Hematopoietic multipotent progenitor cell (in vitro differentiated cells): ENCODE measurements around the gene SMPX. TPM values are rescaled to one million over a fixed set of nuclear protein-coding genes. Genes with fewer than 3 reads are reported as not detected.

Experiments
- DNase-seq, 3 donors: peaks; one replicate each; pipeline ENCODE4 v3.0.0-alpha.2; 2011 to 2015; ENCODE audit warnings: low read depth in 2 of 3, low spot score in 2 of 3
- total RNA-seq: library from RNA; depleted of rRNA; stranded (reverse); fragments of >200 nt; gene quantifications from one replicate; pipeline ENCODE4 v1.2.3, GENCODE V29; 2012

Gene SMPX
- total RNA-seq, 1 donor = not detected

GRCh38 chrX:21715825-21716224 lies 42.1 kb downstream of the SMPX start:
- DNase-seq = no peak

GRCh38 chrX:21715337-21715736 lies 42.6 kb downstream of the SMPX start:
- no peak for DNase-seq

- no peak for DNase-seq
Measured at GRCh38 chrX:21711848-21712197, 46.1 kb downstream of the SMPX start.

GRCh38 chrX:21711129-21711847 lies 46.6 kb downstream of the SMPX start:
- no peak for DNase-seq

GRCh38 chrX:21708116-21708515 lies 49.8 kb downstream of the SMPX start:
- DNase-seq = no peak

- DNase-seq = no peak
Measured at GRCh38 chrX:21705225-21705624, 52.7 kb downstream of the SMPX start.

GRCh38 chrX:21702725-21703124 lies 55.2 kb downstream of the SMPX start:
- DNase-seq = no peak

- no peak for DNase-seq
Measured at GRCh38 chrX:21700967-21701366, 56.9 kb downstream of the SMPX start.

- no peak for DNase-seq
Measured at GRCh38 chrX:21700275-21700674, 57.6 kb downstream of the SMPX start.

GRCh38 chrX:21699136-21699535 lies 58.8 kb downstream of the SMPX start:
- no peak for DNase-seq

GRCh38 chrX:21698272-21698671 lies 59.6 kb downstream of the SMPX start:
- DNase-seq = no peak

- no peak for DNase-seq
Measured at GRCh38 chrX:21691512-21692018, 66.4 kb downstream of the SMPX start.

GRCh38 chrX:21683941-21684340 lies 74.0 kb downstream of the SMPX start:
- no peak for DNase-seq

- no peak for DNase-seq
Measured at GRCh38 chrX:21678048-21678612, 79.8 kb downstream of the SMPX start.

- no peak for DNase-seq
Measured at GRCh38 chrX:21675931-21676330, 82.0 kb downstream of the SMPX start.

GRCh38 chrX:21674430-21675186 lies 83.3 kb downstream of the SMPX start:
- DNase-seq = no peak

GRCh38 chrX:21666679-21667078 lies 91.2 kb downstream of the SMPX start:
- DNase-seq = no peak

GRCh38 chrX:21666252-21666651 lies 91.7 kb downstream of the SMPX start:
- DNase-seq = no peak

GRCh38 chrX:21662761-21663160 lies 95.2 kb downstream of the SMPX start:
- no peak for DNase-seq

- no peak for DNase-seq
Measured at GRCh38 chrX:21661316-21661715, 96.6 kb downstream of the SMPX start.

- no peak for DNase-seq
Measured at GRCh38 chrX:21660156-21660555, 97.8 kb downstream of the SMPX start.

- no peak for DNase-seq
Measured at GRCh38 chrX:21659320-21659719, 98.6 kb downstream of the SMPX start.
